ENCODE measurements around the gene TNS3. TPM values are rescaled to one million over a fixed set of nuclear protein-coding genes. Genes with fewer than 3 reads are reported as not detected.

The TNS3 gene
- total and polyA plus RNA-seq, 7 donors: 17.4 to 43.8 (median 28.8) TPM

DNA sequence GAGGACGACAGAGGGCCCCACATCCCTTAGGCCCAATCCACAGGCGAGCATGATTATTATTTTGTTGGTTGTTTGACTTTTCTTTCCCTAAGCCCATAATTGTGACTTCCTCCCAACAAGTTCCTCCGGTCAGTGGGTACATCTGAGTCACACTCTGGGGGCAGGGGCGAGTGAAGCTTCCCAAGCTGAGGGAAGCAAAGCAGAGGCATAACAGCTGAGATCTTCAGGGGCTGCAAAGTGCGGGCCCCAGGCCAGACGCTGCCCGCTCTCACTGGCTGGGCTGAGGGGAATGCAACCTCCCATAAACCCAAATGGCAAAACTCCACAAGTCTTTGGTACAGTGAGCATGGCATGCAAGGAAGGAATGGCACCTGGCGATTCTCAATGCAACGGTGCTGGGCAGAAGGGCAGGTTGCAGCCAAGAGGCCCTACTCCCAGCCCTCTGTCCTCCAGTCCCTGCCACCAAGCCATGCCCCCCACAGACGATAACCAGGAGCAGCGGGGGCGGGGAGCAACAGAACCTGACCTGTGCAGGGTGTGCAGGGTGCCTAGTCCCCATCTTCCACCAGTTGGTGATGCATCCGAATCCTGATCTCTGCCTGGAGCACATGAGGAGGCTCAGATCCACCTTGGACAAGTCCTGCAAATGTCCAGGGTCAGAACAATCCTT, 25.3 kb downstream of the TNS3 start:
- Histone ChIP-seq H3K27me3 (no peaks in the 10 kb centered on the region), H3K9me3 (no peaks in the 10 kb centered on the region), H3K36me3 (no peaks in the 10 kb centered on the region), H3K4me3 (no peak overlapping the region), H3K27ac (peak overlapping the region in 3 of 4 donors; percentile 50 to 67 (median 53)), H3K4me1 (peaks cover 0 to 38% (median 35%) of the 10 kb centered on the region in 4 donors)
- WGBS, 2 donors: 91 to 92% methylated on average over 13 of the region's 13 CpGs
- no peak for TF ChIP-seq CTCF (IDR thresholded peaks at IDR 0.05)
- TF ChIP-seq POLR2AphosphoS5 (IDR thresholded peaks at IDR 0.05): no peak
- no peak for TF ChIP-seq POLR2A (IDR thresholded peaks at IDR 0.05)
- no peak for TF ChIP-seq EP300 (IDR thresholded peaks at IDR 0.05)
- intact Hi-C loops (cut with DNase I): no loop called here
- DNase-seq: no peak

DNA sequence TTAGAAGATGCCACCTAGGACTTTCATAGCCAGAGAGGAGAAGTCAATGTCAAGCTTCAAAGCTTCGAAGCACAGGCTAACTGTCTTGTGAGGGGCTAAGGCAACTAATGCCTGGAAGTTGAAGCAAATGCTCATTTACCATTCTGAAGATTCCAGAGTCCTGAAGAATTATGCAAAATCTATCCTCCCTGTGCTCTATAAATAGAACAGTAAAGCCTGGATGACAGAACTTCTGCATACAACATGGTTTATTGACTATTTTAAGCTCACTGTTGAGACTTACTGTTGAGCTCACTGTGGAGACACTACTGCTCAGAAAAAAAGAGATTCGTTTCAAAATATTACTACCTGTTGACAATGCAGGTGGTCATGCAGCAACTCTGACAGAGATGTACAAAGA, 28.6 kb downstream of the TNS3 start:
- Histone ChIP-seq H3K4me1 (peaks cover 0 to 48% (median 38%) of the 10 kb centered on the region in 4 donors), H3K27ac (peak overlapping the region in 1 of 4 donors; percentile 63), H3K9me3 (no peaks in the 10 kb centered on the region), H3K4me3 (no peak overlapping the region), H3K27me3 (no peaks in the 10 kb centered on the region), H3K36me3 (no peaks in the 10 kb centered on the region)
- intact Hi-C loops (cut with DNase I): no loop called here
- TF ChIP-seq POLR2AphosphoS5 (IDR thresholded peaks at IDR 0.05) (no peak), CTCF (IDR thresholded peaks at IDR 0.05) (no peak), POLR2A (IDR thresholded peaks at IDR 0.05) (no peak)
- 93 to 94% methylated on average over 2 of the region's 2 CpGs for WGBS, 2 donors
- DNase-seq: no peak

GRCh38 chr7:47552621-47553020, 29.3 kb downstream of the TNS3 start:
- Histone ChIP-seq H3K4me3 (no peak overlapping the region), H3K36me3 (no peaks in the 10 kb centered on the region), H3K9me3 (no peaks in the 10 kb centered on the region), H3K4me1 (peaks cover 0 to 41% (median 31%) of the 10 kb centered on the region in 4 donors), H3K27ac (peak overlapping the region in 3 of 4 donors; percentile 6 to 63 (median 16)), H3K27me3 (no peaks in the 10 kb centered on the region)
- no peak for TF ChIP-seq EP300 (IDR thresholded peaks at IDR 0.05)
- TF ChIP-seq CTCF (IDR thresholded peaks at IDR 0.05): no peak
- TF ChIP-seq POLR2AphosphoS5 (IDR thresholded peaks at IDR 0.05): peak in 1 of 4 donors; percentile 51
- WGBS, 2 donors: 69 to 92% methylated on average over 3 of the region's 3 CpGs
- DNase-seq: no peak
- intact Hi-C loops (cut with DNase I): no loop called here

- intact Hi-C loops (cut with DNase I): no loop called here
- H3K4me3 ChIP-seq: no peak overlapping the region
- no peak for DNase-seq
- no peaks in the 10 kb centered on the region for H3K36me3 ChIP-seq
- TF ChIP-seq POLR2AphosphoS5 (IDR thresholded peaks at IDR 0.05) (no peak), POLR2A (IDR thresholded peaks at IDR 0.05) (no peak), EP300 (IDR thresholded peaks at IDR 0.05) (no peak), CTCF (IDR thresholded peaks at IDR 0.05) (no peak)
- H3K4me1 ChIP-seq: peaks cover 0 to 34% (median 24%) of the 10 kb centered on the region in 4 donors
- peak overlapping the region in 3 of 4 donors; percentile 6 to 63 (median 16) for H3K27ac ChIP-seq
- H3K9me3 ChIP-seq: no peaks in the 10 kb centered on the region
- no peaks in the 10 kb centered on the region for H3K27me3 ChIP-seq
- 73 to 74% methylated on average over 12 of the region's 12 CpGs for WGBS, 2 donors
Measured at GRCh38 chr7:47551668-47552440, 30.1 kb downstream of the TNS3 start.
